ENCODE data around the gene XPOT. TPM values are rescaled to one million over a fixed set of nuclear protein-coding genes. Genes with fewer than 3 reads are reported as not detected.
A peak's percentile ranks its signal among the peaks of the same experiment; 100 is the strongest.

Gene XPOT
- total RNA-seq, 1 experiment from 2014 or later, result 122 TPM

DNA sequence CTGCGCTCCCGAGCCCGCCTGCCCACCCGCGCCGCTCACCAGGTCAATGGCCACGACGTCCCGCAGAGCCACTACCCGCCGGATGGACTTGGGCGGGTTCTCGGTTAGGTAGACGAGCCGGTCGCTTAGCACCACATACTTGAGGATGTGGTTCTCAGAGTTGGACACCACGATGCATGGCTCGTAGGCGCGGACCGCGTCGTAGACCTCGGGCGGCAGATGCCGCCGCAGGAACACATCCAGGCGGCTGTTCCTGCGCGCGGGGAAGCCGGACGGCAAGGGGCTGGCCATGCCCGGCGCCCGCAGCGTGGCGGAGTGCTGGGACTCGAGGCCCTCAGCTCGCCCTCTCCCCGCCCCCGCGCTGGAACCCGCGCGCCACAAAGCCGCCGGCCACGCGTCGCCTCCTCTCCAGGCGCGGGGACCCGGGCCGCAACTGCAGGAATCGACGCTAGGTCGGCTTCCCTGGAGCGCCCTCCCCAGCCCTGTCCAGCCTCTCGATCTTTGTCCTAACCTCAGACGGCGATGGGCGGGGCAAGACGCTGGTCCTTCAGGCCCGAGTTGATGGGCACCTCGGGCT lies 13.8 kb upstream of the XPOT start, which contains the start of gene C12orf56:
C12orf56 (minus strand) TSS at position 484 of the 577 bp plus-strand sequence; CDS start at position 291, 193 bp downstream.
- H3K4me3 ChIP-seq, result peak within 1 kb of the TSS; percentile 38; the same call in 1 of the 2 replicates
- no peak within 1 kb of the TSS for H3K27ac ChIP-seq
- no peak for TF ChIP-seq EZH2 (IDR thresholded peaks at IDR 0.05; ENCODE audit: low read depth)
- TF ChIP-seq, protein P1, sequence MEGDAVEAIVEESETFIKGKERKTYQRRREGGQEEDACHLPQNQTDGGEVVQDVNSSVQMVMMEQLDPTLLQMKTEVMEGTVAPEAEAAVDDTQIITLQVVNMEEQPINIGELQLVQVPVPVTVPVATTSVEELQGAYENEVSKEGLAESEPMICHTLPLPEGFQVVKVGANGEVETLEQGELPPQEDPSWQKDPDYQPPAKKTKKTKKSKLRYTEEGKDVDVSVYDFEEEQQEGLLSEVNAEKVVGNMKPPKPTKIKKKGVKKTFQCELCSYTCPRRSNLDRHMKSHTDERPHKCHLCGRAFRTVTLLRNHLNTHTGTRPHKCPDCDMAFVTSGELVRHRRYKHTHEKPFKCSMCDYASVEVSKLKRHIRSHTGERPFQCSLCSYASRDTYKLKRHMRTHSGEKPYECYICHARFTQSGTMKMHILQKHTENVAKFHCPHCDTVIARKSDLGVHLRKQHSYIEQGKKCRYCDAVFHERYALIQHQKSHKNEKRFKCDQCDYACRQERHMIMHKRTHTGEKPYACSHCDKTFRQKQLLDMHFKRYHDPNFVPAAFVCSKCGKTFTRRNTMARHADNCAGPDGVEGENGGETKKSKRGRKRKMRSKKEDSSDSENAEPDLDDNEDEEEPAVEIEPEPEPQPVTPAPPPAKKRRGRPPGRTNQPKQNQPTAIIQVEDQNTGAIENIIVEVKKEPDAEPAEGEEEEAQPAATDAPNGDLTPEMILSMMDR (conservative IDR thresholded peaks at IDR 0.05), result no peak
- peaks cover 20% of the 10 kb centered on the region; the same call in 1 of the 2 replicates for H3F3A ChIP-seq (ENCODE audit: insufficient read depth, low read depth)
- DNase-seq, result no peak
- no peaks in the 10 kb centered on the region for H3K79me2 ChIP-seq (ENCODE audit: low read depth)
- H3K27me3 ChIP-seq (ENCODE audit: insufficient read depth, low read depth), result no peaks in the 10 kb centered on the region
- peak within 1 kb of the TSS; percentile 57 for H3K4me2 ChIP-seq
- H3K9me2 ChIP-seq (ENCODE audit: insufficient read depth), result no peaks in the 10 kb centered on the region
- no peaks in the 10 kb centered on the region for H3K9me3 ChIP-seq (ENCODE audit: insufficient read depth, low read depth)
- CTCF ChIA-PET, result interaction anchor here (0.7 kb wide), 1 partner anchor 551 kb away, joined by 3 read pairs; no protein-coding TSS in a partner anchor
- BruUV-seq (replicated peaks), result no TSS peak
- intact Hi-C loops (cut with micrococcal nuclease; ENCODE audit: unreplicated experiment), result no loop called here
- peak within 1 kb of the TSS; percentile 62 for H2AFZ ChIP-seq
- peaks cover 22% of the 10 kb centered on the region for H3K4me1 ChIP-seq (replicated peaks; ENCODE audit: insufficient read depth)
- POLR2A ChIA-PET (ENCODE audit: unreplicated experiment), result interaction anchor here (0.6 kb wide), 1 partner anchor 166 kb away, joined by 5 read pairs; no protein-coding TSS in a partner anchor
- H4K20me1 ChIP-seq (ENCODE audit: insufficient read depth), result no peaks in the 10 kb centered on the region
- no peaks in the 10 kb centered on the region for H3K36me3 ChIP-seq (ENCODE audit: low read depth)

DNA sequence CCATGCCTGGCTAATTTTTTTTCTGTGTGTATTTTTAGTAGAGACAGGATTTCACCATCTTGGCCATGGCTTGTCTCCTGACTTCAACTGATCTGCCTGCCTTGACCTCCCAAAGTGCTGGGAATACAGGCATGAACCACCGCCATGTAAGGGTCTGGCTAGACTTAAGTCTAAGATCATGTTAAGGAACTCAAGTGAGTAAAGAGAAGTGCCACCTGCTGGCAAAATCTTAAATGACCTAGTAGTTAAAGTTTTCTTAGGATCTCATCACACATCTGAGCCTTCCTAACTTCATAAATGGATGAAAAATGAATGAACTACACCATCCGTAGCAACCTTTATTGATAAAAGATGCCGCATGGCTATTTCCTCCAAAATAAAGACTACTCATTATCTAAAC lies 12.0 kb upstream of the XPOT start:
- Histone ChIP-seq H3K36me3 (ENCODE audit: low read depth) (no peaks in the 10 kb centered on the region), H2AFZ (no peak overlapping the region), H3K9me3 (ENCODE audit: insufficient read depth, low read depth) (no peaks in the 10 kb centered on the region), H3K27me3 (ENCODE audit: insufficient read depth, low read depth) (no peaks in the 10 kb centered on the region), H4K20me1 (ENCODE audit: insufficient read depth) (no peaks in the 10 kb centered on the region), H3K27ac (no peak overlapping the region), H3K79me2 (ENCODE audit: low read depth) (no peaks in the 10 kb centered on the region), H3K4me2 (no peak overlapping the region), H3F3A (ENCODE audit: insufficient read depth, low read depth) (peaks cover 10% of the 10 kb centered on the region; the same call in 1 of the 2 replicates), H3K4me3 (no peak overlapping the region), H3K9me2 (ENCODE audit: insufficient read depth) (no peaks in the 10 kb centered on the region), H3K4me1 (replicated peaks; ENCODE audit: insufficient read depth) (peaks cover 7% of the 10 kb centered on the region)
- CTCF ChIA-PET, result interaction anchor here (0.7 kb wide), 1 partner anchor 726 kb away, joined by 8 read pairs; no protein-coding TSS in a partner anchor
- POLR2A ChIA-PET (ENCODE audit: unreplicated experiment), result no interaction called here
- DNase-seq, result no peak
- TF ChIP-seq, protein P1 (conservative IDR thresholded peaks at IDR 0.05), result peak; percentile 52; the same call in 1 of the 2 replicates
- TF ChIP-seq EZH2 (IDR thresholded peaks at IDR 0.05; ENCODE audit: low read depth), result no peak
- intact Hi-C loops (cut with micrococcal nuclease; ENCODE audit: unreplicated experiment), result loop anchor here (1.0 kb wide), 1 partner anchor 566 kb away; no protein-coding TSS in a partner anchor
- no TSS peak for BruUV-seq (replicated peaks)

DNA sequence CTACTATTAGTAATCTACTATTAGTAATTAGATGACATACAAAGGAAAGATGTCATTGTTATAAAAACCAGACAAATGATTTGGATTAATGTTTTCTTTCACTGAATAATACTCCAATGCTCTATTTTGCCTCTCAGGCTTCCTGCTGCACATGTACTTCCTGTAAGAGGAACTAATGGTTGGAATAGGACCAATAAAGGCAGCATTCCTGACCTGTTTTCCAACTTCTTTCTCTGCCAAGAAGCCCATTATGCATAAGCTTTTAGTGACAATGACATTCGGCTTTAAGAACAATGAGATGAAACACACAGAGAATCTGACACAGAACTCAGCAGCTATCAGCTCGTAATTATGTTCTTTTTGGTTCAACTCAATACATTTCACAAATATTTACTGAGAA lies 8.5 kb upstream of the XPOT start:
- no peaks in the 10 kb centered on the region for H3K36me3 ChIP-seq (ENCODE audit: low read depth)
- TF ChIP-seq EZH2 (IDR thresholded peaks at IDR 0.05; ENCODE audit: low read depth), result no peak
- TF ChIP-seq, protein P1 (conservative IDR thresholded peaks at IDR 0.05), result no peak
- H3K4me1 ChIP-seq (replicated peaks; ENCODE audit: insufficient read depth), result no peaks in the 10 kb centered on the region
- no peak for DNase-seq
- H2AFZ ChIP-seq, result no peak overlapping the region
- H3K4me3 ChIP-seq, result no peak overlapping the region
- no peaks in the 10 kb centered on the region for H3K79me2 ChIP-seq (ENCODE audit: low read depth)
- no peaks in the 10 kb centered on the region for H4K20me1 ChIP-seq (ENCODE audit: insufficient read depth)
- H3K27me3 ChIP-seq (ENCODE audit: insufficient read depth, low read depth), result no peaks in the 10 kb centered on the region
- H3K9me3 ChIP-seq (ENCODE audit: insufficient read depth, low read depth), result no peaks in the 10 kb centered on the region
- BruUV-seq (replicated peaks), result no TSS peak
- no peak overlapping the region for H3K27ac ChIP-seq
- intact Hi-C loops (cut with micrococcal nuclease; ENCODE audit: unreplicated experiment), result no loop called here
- no peaks in the 10 kb centered on the region for H3F3A ChIP-seq (ENCODE audit: insufficient read depth, low read depth)
- CTCF ChIA-PET, result no interaction called here
- no peaks in the 10 kb centered on the region for H3K9me2 ChIP-seq (ENCODE audit: insufficient read depth)
- POLR2A ChIA-PET (ENCODE audit: unreplicated experiment), result no interaction called here
- no peak overlapping the region for H3K4me2 ChIP-seq

Measured in PC-9 (cell line).